Measurements from ENCODE around the gene STX2.
"Not testable (repeated sequence)": the region's sequence is repeated elsewhere in the genome, so short reads cannot be mapped to it uniquely, and the experiment has no call there.

Gene STX2

DNA sequence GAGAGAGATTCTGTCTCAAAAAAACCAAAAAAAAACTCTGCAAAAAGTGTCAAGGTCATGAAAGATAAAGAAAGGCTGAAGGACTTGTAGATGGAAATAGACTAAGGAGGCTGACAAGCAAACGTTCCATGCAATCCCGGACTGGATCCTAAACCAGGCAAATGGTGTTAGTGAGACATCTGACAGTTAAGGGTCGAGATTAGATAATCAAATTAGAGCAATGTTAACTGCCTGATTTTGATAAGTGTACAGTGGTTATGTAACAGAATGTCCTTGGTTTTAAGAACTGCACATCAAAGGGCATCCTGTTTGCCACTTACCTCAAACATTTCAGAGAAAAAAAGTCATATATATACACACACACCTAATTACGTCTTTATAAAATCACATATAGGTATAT is 29.4 kb upstream of the STX2 start:
- Histone ChIP-seq H3K4me2 (ENCODE audit: low read depth, low read length, poor library complexity, severe bottlenecking) (no peak overlapping the region), H3K4me3 (ENCODE audit: low read length, poor library complexity, severe bottlenecking) (no peak overlapping the region), H3K9ac (ENCODE audit: low read depth, low read length, poor library complexity, severe bottlenecking) (no peak overlapping the region), H3K36me3 (ENCODE audit: insufficient read depth, low read length) (peaks cover 10% of the 10 kb centered on the region), H3K9me3 (ENCODE audit: insufficient read depth, low read depth, low read length) (no peaks in the 10 kb centered on the region), H3F3A (ENCODE audit: low read depth) (no peaks in the 10 kb centered on the region), H3K4me1 (ENCODE audit: insufficient read depth, low read length, poor library complexity, severe bottlenecking) (peaks cover 18% of the 10 kb centered on the region), H3K9me2 (replicated peaks; ENCODE audit: low read depth, low read length) (no peaks in the 10 kb centered on the region), H3K79me2 (ENCODE audit: insufficient read depth, low read length) (peaks cover 22% of the 10 kb centered on the region), H4K20me1 (ENCODE audit: insufficient read depth, low read length, poor library complexity, severe bottlenecking) (peaks cover 10% of the 10 kb centered on the region), H2AFZ (ENCODE audit: low read length) (no peak overlapping the region), H3K27me3 (ENCODE audit: insufficient read depth, low read length, poor library complexity, severe bottlenecking) (peaks cover 9% of the 10 kb centered on the region)
- TF ChIP-seq, protein P1, sequence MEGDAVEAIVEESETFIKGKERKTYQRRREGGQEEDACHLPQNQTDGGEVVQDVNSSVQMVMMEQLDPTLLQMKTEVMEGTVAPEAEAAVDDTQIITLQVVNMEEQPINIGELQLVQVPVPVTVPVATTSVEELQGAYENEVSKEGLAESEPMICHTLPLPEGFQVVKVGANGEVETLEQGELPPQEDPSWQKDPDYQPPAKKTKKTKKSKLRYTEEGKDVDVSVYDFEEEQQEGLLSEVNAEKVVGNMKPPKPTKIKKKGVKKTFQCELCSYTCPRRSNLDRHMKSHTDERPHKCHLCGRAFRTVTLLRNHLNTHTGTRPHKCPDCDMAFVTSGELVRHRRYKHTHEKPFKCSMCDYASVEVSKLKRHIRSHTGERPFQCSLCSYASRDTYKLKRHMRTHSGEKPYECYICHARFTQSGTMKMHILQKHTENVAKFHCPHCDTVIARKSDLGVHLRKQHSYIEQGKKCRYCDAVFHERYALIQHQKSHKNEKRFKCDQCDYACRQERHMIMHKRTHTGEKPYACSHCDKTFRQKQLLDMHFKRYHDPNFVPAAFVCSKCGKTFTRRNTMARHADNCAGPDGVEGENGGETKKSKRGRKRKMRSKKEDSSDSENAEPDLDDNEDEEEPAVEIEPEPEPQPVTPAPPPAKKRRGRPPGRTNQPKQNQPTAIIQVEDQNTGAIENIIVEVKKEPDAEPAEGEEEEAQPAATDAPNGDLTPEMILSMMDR (conservative IDR thresholded peaks at IDR 0.05; ENCODE audit: low read length), result no peak

DNA sequence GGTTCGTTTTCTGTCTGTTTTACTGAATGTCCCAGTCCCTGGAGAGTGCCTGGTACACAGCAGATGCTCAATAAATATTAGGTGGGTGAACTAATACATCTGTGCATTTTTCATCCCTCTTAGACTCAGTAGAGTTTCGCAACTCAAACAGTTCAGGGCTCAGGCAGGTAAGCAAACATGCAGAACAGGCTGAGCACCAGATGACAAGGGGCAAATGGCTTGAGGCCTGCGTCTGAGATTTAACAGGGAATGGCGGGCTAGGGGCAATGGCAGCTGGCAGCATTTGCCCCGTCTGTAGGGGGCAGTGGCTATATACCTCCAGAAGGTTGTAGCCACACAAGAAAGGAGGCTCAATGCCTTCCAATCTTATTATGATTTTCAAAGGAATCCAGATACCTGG is 24.2 kb upstream of the STX2 start:
- H3K79me2 ChIP-seq (ENCODE audit: insufficient read depth, low read length), result no peaks in the 10 kb centered on the region
- H3K27me3 ChIP-seq (ENCODE audit: insufficient read depth, low read length, poor library complexity, severe bottlenecking), result no peaks in the 10 kb centered on the region
- no peaks in the 10 kb centered on the region for H3K9me2 ChIP-seq (replicated peaks; ENCODE audit: low read depth, low read length)
- no peak overlapping the region for H3K4me2 ChIP-seq (ENCODE audit: low read depth, low read length, poor library complexity, severe bottlenecking)
- H2AFZ ChIP-seq (ENCODE audit: low read length), result no peak overlapping the region
- H3K4me3 ChIP-seq (ENCODE audit: low read length, poor library complexity, severe bottlenecking), result no peak overlapping the region
- TF ChIP-seq, protein P1 (conservative IDR thresholded peaks at IDR 0.05; ENCODE audit: low read length), result no peak
- TF ChIP-seq EZH2phosphoT487 (IDR thresholded peaks at IDR 0.05; ENCODE audit: borderline replicate concordance), result no peak
- no peaks in the 10 kb centered on the region for H3F3A ChIP-seq (ENCODE audit: low read depth)
- H3K36me3 ChIP-seq (ENCODE audit: insufficient read depth, low read length), result no peaks in the 10 kb centered on the region
- H3K9ac ChIP-seq (ENCODE audit: low read depth, low read length, poor library complexity, severe bottlenecking), result no peak overlapping the region
- peaks cover under 1% of the 10 kb centered on the region for H3K4me1 ChIP-seq (ENCODE audit: insufficient read depth, low read length, poor library complexity, severe bottlenecking)
- no peaks in the 10 kb centered on the region for H3K9me3 ChIP-seq (ENCODE audit: insufficient read depth, low read depth, low read length)
- no peaks in the 10 kb centered on the region for H4K20me1 ChIP-seq (ENCODE audit: insufficient read depth, low read length, poor library complexity, severe bottlenecking)

DNA sequence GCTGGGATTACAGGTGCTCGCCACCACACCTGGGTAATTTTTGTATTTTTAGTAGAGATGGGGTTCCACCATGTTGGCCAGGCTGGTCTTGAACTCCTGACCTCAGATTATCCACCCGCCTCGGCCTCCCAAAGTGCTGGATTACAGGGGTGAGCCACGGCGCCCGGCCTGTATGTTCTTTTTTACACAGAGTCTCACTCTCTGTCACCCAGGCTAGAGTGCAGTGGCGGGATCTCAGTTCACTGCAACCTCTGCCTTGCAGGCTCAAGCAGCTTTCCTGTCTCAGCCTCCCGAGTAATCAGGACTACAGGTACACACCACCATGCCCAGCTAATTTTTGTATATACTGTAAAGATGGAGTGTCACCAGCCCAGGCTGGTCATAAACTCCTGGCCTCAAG is 23.7 kb upstream of the STX2 start:
- not testable (repeated sequence) for H3K36me3 ChIP-seq (ENCODE audit: insufficient read depth, low read length); H3K9me3 ChIP-seq (ENCODE audit: insufficient read depth, low read depth, low read length); H3K4me1 ChIP-seq (ENCODE audit: insufficient read depth, low read length, poor library complexity, severe bottlenecking); H2AFZ ChIP-seq (ENCODE audit: low read length); H3K27me3 ChIP-seq (ENCODE audit: insufficient read depth, low read length, poor library complexity, severe bottlenecking); H3K9me2 ChIP-seq (replicated peaks; ENCODE audit: low read depth, low read length); H3K9ac ChIP-seq (ENCODE audit: low read depth, low read length, poor library complexity, severe bottlenecking); H3K4me2 ChIP-seq (ENCODE audit: low read depth, low read length, poor library complexity, severe bottlenecking); H4K20me1 ChIP-seq (ENCODE audit: insufficient read depth, low read length, poor library complexity, severe bottlenecking); H3K79me2 ChIP-seq (ENCODE audit: insufficient read depth, low read length); H3K4me3 ChIP-seq (ENCODE audit: low read length, poor library complexity, severe bottlenecking); H3F3A ChIP-seq (ENCODE audit: low read depth)

DNA sequence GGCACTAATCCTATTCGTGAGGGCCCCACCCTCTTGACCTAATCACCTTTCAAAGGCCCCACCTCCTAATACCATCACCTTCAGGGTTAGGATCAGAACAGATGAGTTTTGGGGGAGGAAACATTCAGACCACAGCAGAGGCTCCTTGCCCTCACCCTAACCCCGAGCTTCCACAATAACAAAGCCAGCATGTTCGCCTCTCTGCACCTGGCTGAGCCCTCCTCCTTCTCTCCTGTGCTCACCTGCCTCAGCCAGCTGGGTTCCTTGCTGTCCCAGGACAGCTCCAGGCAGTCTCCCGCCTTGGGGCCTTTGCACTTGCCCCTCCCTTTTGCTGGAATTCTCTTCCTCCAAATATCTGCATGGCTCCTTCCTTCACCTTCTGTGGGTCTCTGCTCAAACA is 23.1 kb upstream of the STX2 start:
- no peak overlapping the region for H2AFZ ChIP-seq (ENCODE audit: low read length)
- H3K9me2 ChIP-seq (replicated peaks; ENCODE audit: low read depth, low read length), result no peaks in the 10 kb centered on the region
- no peak overlapping the region for H3K4me3 ChIP-seq (ENCODE audit: low read length, poor library complexity, severe bottlenecking)
- H3K9me3 ChIP-seq (ENCODE audit: insufficient read depth, low read depth, low read length), result no peaks in the 10 kb centered on the region
- H3K9ac ChIP-seq (ENCODE audit: low read depth, low read length, poor library complexity, severe bottlenecking), result no peak overlapping the region
- H3K36me3 ChIP-seq (ENCODE audit: insufficient read depth, low read length), result no peaks in the 10 kb centered on the region
- H3K4me2 ChIP-seq (ENCODE audit: low read depth, low read length, poor library complexity, severe bottlenecking), result no peak overlapping the region
- no peaks in the 10 kb centered on the region for H3F3A ChIP-seq (ENCODE audit: low read depth)
- no peaks in the 10 kb centered on the region for H4K20me1 ChIP-seq (ENCODE audit: insufficient read depth, low read length, poor library complexity, severe bottlenecking)
- H3K4me1 ChIP-seq (ENCODE audit: insufficient read depth, low read length, poor library complexity, severe bottlenecking), result no peaks in the 10 kb centered on the region
- H3K27me3 ChIP-seq (ENCODE audit: insufficient read depth, low read length, poor library complexity, severe bottlenecking), result no peaks in the 10 kb centered on the region
- TF ChIP-seq, protein P1 (conservative IDR thresholded peaks at IDR 0.05; ENCODE audit: low read length), result no peak
- TF ChIP-seq EZH2phosphoT487 (IDR thresholded peaks at IDR 0.05; ENCODE audit: borderline replicate concordance), result no peak
- H3K79me2 ChIP-seq (ENCODE audit: insufficient read depth, low read length), result no peaks in the 10 kb centered on the region

Measured in Loucy (cell line).